Parathyroid adenoma (tissue), 2 donors: ENCODE measurements around the gene RPS19.

ENCODE experiments used
- H2AFZ ChIP-seq: fragments of 300-600 bp; sonication (generic); one replicate; pipeline ENCODE4 v1.7.0; 2017; ENCODE audit warnings: antibody characterized with exemption, mild to moderate bottlenecking
- H3K27ac ChIP-seq: fragments of 300-600 bp; sonication (generic); one replicate; pipeline ENCODE4 v1.7.0; 2017
- H3K27me3 ChIP-seq: fragments of 300-600 bp; sonication (generic); one replicate; pipeline ENCODE4 v1.7.0; 2017; ENCODE audit warnings: low read length; ENCODE audit not compliant: control insufficient read depth, insufficient read depth
- H3K36me3 ChIP-seq: fragments of 300-600 bp; sonication (generic); one replicate; pipeline ENCODE4 v1.7.0; 2017; ENCODE audit warnings: low read length; ENCODE audit not compliant: control insufficient read depth, insufficient read depth
- H3K4me1 ChIP-seq: fragments of 300-600 bp; sonication (generic); one replicate; pipeline ENCODE4 v1.7.0; 2017; ENCODE audit warnings: control low read depth
- H3K4me2 ChIP-seq: fragments of 300-600 bp; sonication (generic); one replicate; pipeline ENCODE4 v1.7.0; 2017; ENCODE audit warnings: low read length
- H3K4me3 ChIP-seq: fragments of 300-600 bp; sonication (generic); one replicate; pipeline ENCODE4 v1.7.0; 2017; ENCODE audit warnings: low read depth, low read length
- H3K79me2 ChIP-seq: fragments of 300-600 bp; sonication (generic); one replicate; pipeline ENCODE4 v1.7.0; 2017; ENCODE audit warnings: control low read depth
- H3K9ac ChIP-seq: fragments of 300-600 bp; sonication (generic); one replicate; pipeline ENCODE4 v1.7.0; 2017; ENCODE audit warnings: mild to moderate bottlenecking
- H3K9me3 ChIP-seq: fragments of 300-600 bp; sonication (generic); one replicate; pipeline ENCODE4 v1.7.0; 2017; ENCODE audit warnings: low read length; ENCODE audit not compliant: control insufficient read depth
- TF ChIP-seq, protein P1 (sequence below): fragments of 300-600 bp; sonication (generic); IDR thresholded peaks from one replicate; pipeline ENCODE4 v1.7.0; 2017; ENCODE audit warnings: antibody characterized with exemption, mild to moderate bottlenecking
- donor health status: primary hyperparathyroidism.

The RPS19 gene

DNA sequence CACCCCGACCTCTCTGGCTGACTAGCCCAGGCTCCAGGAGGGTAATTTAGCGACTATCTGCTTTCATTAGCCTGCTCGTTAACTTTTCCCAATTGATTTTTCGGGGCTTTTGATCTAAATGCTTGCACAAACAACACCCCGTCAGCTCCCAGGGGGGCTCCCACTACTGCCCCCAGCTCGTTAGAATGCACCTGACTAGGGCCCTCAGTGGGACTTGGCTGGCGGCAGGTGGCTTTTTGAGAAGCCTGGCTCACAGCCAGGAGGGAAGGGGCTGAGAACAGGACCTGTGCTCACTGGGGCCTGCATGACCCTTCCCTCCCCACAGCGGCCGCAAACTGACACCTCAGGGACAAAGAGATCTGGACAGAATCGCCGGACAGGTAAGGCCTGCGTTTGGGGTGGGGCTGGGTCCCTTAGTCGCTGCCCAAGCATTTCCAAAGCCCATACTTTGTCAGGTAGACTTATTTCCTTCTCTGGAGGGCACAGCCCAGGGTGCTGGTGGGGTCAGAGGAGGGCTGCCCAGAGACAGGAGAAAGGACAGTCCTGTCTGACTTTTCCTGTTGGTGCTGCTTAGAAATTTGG lies 9.4 kb downstream of the RPS19 start:
- peaks cover 9% of the 10 kb centered on the region for H3K4me1 ChIP-seq
- no peak overlapping the region for H3K4me2 ChIP-seq
- H3K27ac ChIP-seq = no peak overlapping the region
- TF ChIP-seq, protein P1, sequence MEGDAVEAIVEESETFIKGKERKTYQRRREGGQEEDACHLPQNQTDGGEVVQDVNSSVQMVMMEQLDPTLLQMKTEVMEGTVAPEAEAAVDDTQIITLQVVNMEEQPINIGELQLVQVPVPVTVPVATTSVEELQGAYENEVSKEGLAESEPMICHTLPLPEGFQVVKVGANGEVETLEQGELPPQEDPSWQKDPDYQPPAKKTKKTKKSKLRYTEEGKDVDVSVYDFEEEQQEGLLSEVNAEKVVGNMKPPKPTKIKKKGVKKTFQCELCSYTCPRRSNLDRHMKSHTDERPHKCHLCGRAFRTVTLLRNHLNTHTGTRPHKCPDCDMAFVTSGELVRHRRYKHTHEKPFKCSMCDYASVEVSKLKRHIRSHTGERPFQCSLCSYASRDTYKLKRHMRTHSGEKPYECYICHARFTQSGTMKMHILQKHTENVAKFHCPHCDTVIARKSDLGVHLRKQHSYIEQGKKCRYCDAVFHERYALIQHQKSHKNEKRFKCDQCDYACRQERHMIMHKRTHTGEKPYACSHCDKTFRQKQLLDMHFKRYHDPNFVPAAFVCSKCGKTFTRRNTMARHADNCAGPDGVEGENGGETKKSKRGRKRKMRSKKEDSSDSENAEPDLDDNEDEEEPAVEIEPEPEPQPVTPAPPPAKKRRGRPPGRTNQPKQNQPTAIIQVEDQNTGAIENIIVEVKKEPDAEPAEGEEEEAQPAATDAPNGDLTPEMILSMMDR = no peak
- H3K9ac ChIP-seq = no peak overlapping the region
- H3K27me3 ChIP-seq = no peaks in the 10 kb centered on the region
- no peaks in the 10 kb centered on the region for H3K9me3 ChIP-seq
- H2AFZ ChIP-seq = no peak overlapping the region
- H3K79me2 ChIP-seq = peaks cover 15% of the 10 kb centered on the region
- H3K4me3 ChIP-seq = no peak overlapping the region
- H3K36me3 ChIP-seq = no peaks in the 10 kb centered on the region

DNA sequence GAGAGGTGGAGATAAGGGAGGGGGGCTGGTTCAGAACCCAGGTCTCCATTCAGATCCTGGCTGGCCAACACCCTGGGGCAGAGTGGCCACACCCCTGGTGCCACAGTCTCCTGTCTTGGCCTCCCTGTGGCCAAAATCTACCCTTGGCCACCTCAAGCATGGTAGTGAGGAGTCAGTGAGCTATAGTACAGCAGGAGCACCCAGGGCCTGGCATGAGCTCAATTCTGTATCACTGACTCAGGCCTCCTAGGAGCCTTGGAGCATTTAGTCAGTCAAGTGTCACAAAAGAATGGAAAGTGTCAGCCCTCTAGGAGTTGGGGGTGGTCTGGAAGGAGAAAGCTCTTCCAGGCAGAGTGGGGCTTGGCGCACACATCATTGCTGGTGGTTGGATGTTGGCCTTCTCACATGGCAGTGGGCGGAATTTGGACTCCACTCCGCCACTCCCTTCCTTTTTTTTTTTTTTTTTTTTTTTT lies 10.4 kb downstream of the RPS19 start:
- Histone ChIP-seq H3K4me2 (no peak overlapping the region), H2AFZ (no peak overlapping the region), H3K27ac (no peak overlapping the region), H3K9me3 (no peaks in the 10 kb centered on the region), H3K36me3 (no peaks in the 10 kb centered on the region), H3K27me3 (no peaks in the 10 kb centered on the region), H3K4me1 (peaks cover 9% of the 10 kb centered on the region), H3K79me2 (peaks cover 11% of the 10 kb centered on the region), H3K4me3 (no peak overlapping the region), H3K9ac (no peak overlapping the region)
- TF ChIP-seq, protein P1 = no peak

DNA sequence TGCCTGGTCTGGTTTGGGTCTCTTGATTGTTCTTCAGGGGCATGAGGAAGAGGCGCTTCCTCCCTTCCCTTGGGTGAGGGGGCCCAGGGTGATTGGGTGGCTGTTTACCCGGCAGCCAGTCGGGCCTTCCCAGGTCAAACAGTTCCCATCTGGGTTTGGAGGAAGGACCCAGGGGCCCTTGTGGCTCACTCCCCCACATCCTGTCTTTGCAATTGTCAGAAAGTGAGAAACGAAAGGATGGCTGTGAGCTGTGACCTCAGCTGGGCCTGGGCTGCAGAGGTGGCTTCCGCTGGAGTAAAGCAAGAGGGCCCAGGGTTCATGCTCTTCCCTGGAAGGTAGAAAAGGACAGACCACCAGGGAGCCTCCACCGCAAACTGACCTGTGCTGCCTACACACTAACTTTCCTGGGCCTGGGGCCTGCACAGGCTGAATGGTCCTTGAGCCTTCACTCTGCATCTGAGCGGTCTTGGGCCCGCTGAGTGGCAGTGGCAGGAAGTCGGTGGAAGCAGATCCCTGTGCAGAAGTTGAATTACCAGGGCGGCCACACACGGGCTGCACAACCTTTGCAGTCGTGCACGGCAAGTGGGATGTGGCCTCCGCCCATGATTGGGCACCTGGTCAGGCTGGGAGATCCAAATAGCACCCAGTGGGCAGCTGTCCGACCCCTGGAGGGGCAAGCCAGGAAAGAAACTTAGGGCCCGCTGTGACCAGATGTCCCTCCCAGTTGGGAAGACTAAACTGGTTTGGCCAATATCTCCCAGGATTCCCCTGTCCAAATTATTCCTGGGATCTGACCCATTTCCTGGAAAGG lies 11.7 kb downstream of the RPS19 start:
- no peak overlapping the region for H3K9ac ChIP-seq
- no peaks in the 10 kb centered on the region for H3K36me3 ChIP-seq
- H3K27ac ChIP-seq = no peak overlapping the region

DNA sequence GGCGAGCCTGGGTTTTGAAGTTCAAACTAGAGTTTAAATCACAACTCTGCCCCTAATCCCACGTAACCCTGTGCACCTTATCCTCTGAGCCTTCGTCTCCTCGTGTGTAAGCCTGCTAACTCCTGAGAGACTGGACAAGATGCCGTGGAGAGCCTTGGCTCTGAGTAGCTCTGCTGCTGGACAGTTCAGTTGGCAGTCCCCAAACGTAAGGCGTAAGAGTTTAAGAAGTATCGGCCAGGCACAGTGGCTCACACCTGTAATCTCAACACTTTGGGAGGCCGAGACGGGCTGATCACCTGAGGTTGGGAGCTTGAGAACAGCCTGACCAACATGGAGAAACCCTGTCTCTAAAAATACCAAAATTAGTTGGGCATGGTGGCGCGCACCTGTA lies 12.3 kb downstream of the RPS19 start:
- no peaks in the 10 kb centered on the region for H3K27me3 ChIP-seq
- no peak overlapping the region for H2AFZ ChIP-seq
- H3K9ac ChIP-seq = no peak overlapping the region
- H3K79me2 ChIP-seq = no peaks in the 10 kb centered on the region
- H3K27ac ChIP-seq = no peak overlapping the region
- H3K4me1 ChIP-seq = peaks cover 9% of the 10 kb centered on the region
- H3K4me2 ChIP-seq = no peak overlapping the region
- H3K36me3 ChIP-seq = no peaks in the 10 kb centered on the region
- no peak overlapping the region for H3K4me3 ChIP-seq
- TF ChIP-seq, protein P1 = no peak
- H3K9me3 ChIP-seq = no peaks in the 10 kb centered on the region

More for the DNA sequence above, 11.7 kb downstream of the RPS19 start:
- Histone ChIP-seq H3K4me1 (peaks cover 9% of the 10 kb centered on the region), H3K4me3 (no peak overlapping the region), H3K79me2 (peaks cover under 1% of the 10 kb centered on the region), H2AFZ (no peak overlapping the region), H3K27me3 (no peaks in the 10 kb centered on the region), H3K4me2 (no peak overlapping the region), H3K9me3 (no peaks in the 10 kb centered on the region)
- TF ChIP-seq, protein P1 = no peak
